Forelimb muscle (tissue), 1 donor: ENCODE data around the gene CLCN6. TPM values are rescaled to one million over a fixed set of nuclear protein-coding genes. Genes with fewer than 3 reads are reported as not detected.

Source experiments
- DNase-seq: peaks from one replicate; pipeline ENCODE4 v3.0.0-alpha.2; 2013; ENCODE audit warnings: low read depth
- polyA plus RNA-seq: library from polyadenylated mRNA; unstranded; fragments of 120-200 nt; gene quantifications from one replicate; pipeline ENCODE4 v1.2.1, GENCODE V29; 2013; ENCODE audit not compliant: insufficient read length

The CLCN6 gene
- polyA plus RNA-seq, 1 donor: 13.0 TPM

GRCh38 chr1:11825131-11825530 is 19.1 kb downstream of the CLCN6 start:
- no peak for DNase-seq

- DNase-seq: no peak
Observed at GRCh38 chr1:11826946-11827345, 21.0 kb downstream of the CLCN6 start.

GRCh38 chr1:11828511-11828910 is 22.5 kb downstream of the CLCN6 start:
- no peak for DNase-seq

DNA sequence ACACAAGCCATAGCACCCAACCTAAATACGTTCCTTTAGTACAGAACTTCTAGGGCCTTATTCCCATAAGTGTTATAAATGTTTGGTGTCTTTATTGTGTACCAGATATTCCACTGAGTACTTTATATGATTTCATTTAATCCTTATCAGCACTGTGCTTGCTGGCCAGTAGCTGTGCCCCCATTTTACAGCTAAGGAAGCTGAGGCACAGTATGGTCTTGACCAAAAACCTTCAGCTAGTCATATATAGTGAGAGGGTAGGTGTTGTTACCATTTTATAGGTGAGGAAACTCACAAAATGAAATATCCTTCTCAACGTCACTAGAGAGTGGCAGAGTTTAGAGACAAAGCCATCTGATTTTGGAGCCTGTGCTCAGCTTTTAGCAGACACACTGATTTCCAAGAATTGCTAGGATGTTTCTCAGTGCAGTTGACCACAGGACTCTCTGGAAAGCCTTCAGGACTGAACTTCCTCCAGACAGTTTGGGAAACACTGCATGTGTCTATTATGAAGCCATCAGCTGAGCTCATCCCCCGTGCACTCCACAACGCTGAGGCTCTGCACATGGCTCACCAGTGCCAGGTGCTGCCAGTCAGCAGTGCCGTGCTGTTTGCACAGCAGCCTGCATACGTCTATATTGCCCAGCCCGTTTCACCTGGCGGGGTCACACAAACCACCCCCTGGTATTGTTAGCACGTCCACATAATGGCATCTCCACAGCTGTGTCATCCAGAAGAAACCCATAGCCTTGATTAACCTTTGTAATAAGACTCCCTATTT is 26.1 kb downstream of the CLCN6 start:
- no peak for DNase-seq

- DNase-seq: no peak
Observed at GRCh38 chr1:11833497-11833896, 27.5 kb downstream of the CLCN6 start.

- no peak for DNase-seq
Observed at GRCh38 chr1:11833900-11834299, 27.9 kb downstream of the CLCN6 start.

- DNase-seq: no peak
Observed at GRCh38 chr1:11835441-11836225, 29.6 kb downstream of the CLCN6 start.

DNA sequence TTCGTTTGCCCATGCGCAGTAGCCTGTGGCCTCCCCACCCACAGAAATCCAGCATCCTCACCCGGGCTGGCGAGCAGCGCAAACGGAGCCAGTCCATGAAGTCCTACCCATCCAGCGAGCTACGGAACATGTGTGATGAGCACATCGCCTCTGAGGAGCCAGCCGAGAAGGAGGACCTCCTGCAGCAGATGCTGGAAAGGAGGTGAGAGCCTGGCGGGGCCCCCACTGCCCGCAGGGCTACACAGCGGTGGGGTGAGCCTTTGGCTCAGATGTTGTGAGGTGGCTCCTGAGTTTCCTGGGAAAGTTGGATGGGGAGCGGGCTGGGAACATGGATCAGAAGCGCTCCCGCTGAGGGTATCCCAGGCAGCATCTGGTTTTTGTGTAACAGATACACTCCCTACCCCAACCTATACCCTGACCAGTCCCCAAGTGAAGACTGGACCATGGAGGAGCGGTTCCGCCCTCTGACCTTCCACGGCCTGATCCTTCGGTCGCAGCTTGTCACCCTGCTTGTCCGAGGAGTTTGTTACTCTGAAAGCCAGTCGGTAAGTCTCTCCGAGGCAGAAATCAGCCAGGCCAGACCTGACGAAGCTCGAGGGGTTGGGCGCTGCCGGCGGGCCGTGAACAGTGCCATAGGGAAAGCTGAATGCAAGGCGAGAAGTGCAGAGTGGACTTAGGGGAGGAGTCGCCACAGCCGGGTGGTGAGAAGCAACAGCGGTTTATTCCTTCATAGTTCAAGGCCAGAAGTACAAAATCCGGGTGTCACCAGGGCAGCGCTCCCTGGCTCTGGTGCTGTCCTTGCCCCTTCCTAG is 31.2 kb downstream of the CLCN6 start:
- no peak for DNase-seq

- DNase-seq: no peak
Observed at GRCh38 chr1:11837767-11838348, 31.9 kb downstream of the CLCN6 start.

- DNase-seq: peak; percentile 25
Observed at GRCh38 chr1:11838349-11839272, 32.6 kb downstream of the CLCN6 start.

DNA sequence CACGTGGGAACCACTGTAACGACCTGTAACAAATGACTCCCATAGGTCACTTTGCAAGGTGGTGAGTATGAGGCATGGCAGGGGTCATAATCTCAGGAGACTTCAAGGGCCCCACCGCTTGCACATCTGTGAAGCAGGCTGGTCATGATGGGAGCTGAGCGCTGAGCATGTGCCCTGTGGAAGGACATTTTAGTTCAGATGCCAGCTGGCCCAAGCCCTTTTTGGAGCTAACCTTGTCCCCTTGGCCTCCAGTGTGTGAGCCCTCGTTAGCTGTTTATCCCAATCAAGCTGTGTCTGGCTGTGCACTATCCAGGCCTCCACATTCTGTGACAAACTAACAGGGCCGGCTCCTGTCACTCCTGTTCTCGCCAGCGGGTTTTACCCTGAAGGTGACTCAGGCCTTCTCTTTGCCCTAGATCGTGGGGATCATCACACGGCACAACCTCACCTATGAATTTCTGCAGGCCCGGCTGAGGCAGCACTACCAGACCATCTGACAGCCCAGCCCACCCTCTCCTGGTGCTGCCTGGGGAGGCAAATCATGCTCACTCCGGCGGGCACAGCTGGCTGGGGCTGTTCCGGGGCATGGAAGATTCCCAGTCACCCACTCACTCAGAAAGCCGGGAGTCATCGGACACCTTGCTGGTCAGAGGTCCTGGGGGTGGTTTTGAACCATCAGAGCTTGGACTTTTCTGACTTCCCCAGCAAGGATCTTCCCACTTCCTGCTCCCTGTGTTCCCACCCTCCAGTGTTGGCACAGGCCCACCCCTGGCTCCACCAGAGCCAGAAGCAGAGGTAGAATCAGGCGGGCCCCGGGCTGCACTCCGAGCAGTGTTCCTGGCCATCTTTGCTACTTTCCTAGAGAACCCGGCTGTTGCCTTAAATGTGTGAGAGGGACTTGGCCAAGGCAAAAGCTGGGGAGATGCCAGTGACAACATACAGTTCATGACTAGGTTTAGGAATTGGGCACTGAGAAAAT is 34.0 kb downstream of the CLCN6 start:
- no peak for DNase-seq

DNA sequence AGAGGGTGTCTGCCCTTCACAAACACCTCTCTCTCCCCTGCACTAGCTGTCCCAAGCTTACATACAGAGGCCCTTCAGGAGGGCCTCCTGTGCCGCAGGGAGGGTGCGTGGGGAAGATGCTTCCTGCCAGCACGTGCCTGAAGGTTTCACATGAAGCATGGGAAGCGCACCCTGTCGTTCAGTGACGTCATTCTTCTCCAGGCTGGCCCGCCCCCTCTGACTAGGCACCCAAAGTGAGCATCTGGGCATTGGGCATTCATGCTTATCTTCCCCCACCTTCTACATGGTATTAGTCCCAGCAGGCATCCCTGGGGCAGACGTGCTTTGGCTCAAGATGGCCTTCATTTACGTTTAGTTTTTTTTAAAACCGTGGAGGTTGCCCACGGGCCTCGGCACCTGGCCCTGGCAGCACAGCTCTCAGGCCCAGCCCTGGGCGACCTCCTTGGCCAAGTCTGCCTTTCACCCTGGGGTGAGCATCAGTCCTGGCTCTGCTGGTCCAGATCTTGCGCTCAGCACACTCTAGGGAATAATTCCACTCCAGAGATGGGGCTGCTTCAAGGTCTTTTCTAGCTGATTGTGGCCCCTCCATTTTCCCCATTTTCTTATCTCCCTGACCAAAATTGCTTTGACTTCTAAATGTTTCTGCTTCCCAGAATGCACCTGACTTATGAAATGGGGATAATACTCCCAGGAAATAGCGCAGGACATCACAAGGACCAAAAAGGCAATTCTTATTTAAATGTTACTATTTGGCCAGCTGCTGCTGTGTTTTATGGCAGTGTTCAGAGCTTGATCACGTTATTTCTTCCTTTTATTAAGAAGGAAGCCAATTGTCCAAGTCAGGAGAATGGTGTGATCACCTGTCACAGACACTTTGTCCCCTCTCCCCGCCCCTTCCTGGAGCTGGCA is 35.5 kb downstream of the CLCN6 start:
- DNase-seq: no peak

- DNase-seq: no peak
Observed at GRCh38 chr1:11842154-11843041, 36.4 kb downstream of the CLCN6 start.

DNA sequence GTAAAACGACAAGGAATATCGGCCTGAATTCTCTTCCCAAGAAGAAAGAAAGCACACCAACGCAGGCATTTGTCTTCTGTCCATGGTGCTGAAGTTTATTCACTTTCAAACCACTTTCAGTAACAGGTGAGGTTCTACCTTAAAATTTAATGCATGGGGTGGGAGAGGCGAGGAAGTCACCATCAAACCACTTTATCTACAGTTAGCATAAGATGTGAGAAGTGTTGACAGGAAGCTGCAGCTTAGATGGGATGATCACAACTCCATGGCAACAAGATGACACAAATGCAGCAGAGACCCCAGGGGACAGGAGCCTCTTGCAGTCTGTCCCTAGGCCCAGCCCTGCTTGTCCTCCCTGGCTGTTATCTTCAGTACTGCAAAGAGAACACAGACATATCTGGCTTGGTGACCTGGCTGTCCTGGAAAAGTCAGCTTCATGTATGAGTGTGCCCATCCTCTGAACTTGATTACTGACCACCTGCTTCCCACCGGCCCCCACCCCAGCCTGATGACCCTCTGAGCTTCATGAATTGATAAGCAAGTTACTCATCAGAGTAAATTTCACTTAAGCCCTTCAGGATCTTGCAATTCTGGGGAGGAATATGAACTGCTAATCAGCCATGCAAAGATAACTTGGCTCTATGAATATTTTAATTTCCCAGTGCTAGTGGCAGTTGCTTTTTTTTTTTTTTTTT is 39.8 kb downstream of the CLCN6 start:
- DNase-seq: no peak

- no peak for DNase-seq
Observed at GRCh38 chr1:11847667-11848372, 41.8 kb downstream of the CLCN6 start, which contains the start of gene NPPA. Gene NPPA (minus strand): TSS chr1:11847783. CDS start chr1:11847684, 99 bp downstream.

GRCh38 chr1:11848373-11848700 is 42.3 kb downstream of the CLCN6 start:
- DNase-seq: no peak
